Measurements from ENCODE around the gene CASP1.
A peak's percentile ranks its signal among the peaks of the same experiment; 100 is the strongest.

- TF ChIP-seq, protein P1, sequence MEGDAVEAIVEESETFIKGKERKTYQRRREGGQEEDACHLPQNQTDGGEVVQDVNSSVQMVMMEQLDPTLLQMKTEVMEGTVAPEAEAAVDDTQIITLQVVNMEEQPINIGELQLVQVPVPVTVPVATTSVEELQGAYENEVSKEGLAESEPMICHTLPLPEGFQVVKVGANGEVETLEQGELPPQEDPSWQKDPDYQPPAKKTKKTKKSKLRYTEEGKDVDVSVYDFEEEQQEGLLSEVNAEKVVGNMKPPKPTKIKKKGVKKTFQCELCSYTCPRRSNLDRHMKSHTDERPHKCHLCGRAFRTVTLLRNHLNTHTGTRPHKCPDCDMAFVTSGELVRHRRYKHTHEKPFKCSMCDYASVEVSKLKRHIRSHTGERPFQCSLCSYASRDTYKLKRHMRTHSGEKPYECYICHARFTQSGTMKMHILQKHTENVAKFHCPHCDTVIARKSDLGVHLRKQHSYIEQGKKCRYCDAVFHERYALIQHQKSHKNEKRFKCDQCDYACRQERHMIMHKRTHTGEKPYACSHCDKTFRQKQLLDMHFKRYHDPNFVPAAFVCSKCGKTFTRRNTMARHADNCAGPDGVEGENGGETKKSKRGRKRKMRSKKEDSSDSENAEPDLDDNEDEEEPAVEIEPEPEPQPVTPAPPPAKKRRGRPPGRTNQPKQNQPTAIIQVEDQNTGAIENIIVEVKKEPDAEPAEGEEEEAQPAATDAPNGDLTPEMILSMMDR (IDR thresholded peaks at IDR 0.05; ENCODE audit: low read depth, low read length), result peak; percentile 7; the same call in 1 of the 2 replicates
- no peak for TF ChIP-seq EZH2phosphoT487 (IDR thresholded peaks at IDR 0.05; ENCODE audit: low read depth)
Measured at GRCh38 chr11:104997288-104997687, 37.7 kb downstream of the CASP1 start.
